Hepatocyte (in vitro differentiated cells): ENCODE results near the gene KCNQ2.

ENCODE experiments used
- CTCF ChIP-seq: fragments of 200-600 bp; sonication (generic); IDR thresholded peaks from 2 replicates; pipeline ENCODE4 v1.5.1; 2016; ENCODE audit warnings: antibody characterized with exemption, mild to moderate bottlenecking; ENCODE audit not compliant: poor library complexity
- EZH2 ChIP-seq: fragments of 200-600 bp; sonication (generic); IDR thresholded peaks from 2 replicates; pipeline ENCODE4 v1.6.1; 2016; ENCODE audit warnings: antibody characterized with exemption, mild to moderate bottlenecking, borderline replicate concordance
- EZH2phosphoT487 ChIP-seq: fragments of 200-600 bp; sonication (generic); IDR thresholded peaks from one replicate; pipeline ENCODE4 v1.6.1; 2018; ENCODE audit warnings: antibody characterized with exemption, mild to moderate bottlenecking, low read depth, moderate library complexity; ENCODE audit not compliant: unreplicated experiment, severe bottlenecking

DNA sequence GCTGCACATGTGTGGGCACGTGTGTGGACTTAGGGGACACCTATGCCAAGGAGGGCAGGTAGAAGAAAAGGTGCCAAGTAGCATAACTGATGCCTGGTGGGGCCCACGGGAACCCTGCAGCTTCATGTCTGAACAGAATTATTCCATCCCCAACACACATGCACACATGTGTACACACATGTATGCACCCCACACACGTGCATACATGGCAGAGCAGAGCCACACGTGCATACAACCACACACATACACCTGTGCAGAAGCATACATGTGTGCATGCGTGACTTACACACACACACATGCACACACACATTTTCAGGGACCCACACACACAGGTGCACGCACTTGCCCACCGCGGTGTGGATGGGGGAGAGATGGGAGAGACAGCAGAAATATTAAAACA lies 59.6 kb downstream of the KCNQ2 start:
- no peak for TF ChIP-seq EZH2phosphoT487
- no peak for TF ChIP-seq CTCF
- no peak for TF ChIP-seq EZH2
